GM12873 (cell line): ENCODE results near the gene PRDM16.

Experiments used
- CTCF ChIP-seq: IDR thresholded peaks from 2 replicates; pipeline ENCODE4 v1.5.1; 2012; ENCODE audit warnings: low read depth, mild to moderate bottlenecking, moderate library complexity, low read length, control low read depth; ENCODE audit not compliant: insufficient read depth; ENCODE audit errors: missing control alignments

PRDM16 gene

GRCh38 chr1:3379934-3380333, 310.9 kb downstream of the PRDM16 start:
- TF ChIP-seq CTCF = no peak

GRCh38 chr1:3380469-3380868, 311.5 kb downstream of the PRDM16 start:
- no peak for TF ChIP-seq CTCF

GRCh38 chr1:3381901-3382300, 312.9 kb downstream of the PRDM16 start:
- no peak for TF ChIP-seq CTCF

GRCh38 chr1:3382326-3383057, 313.5 kb downstream of the PRDM16 start:
- TF ChIP-seq CTCF = no peak

GRCh38 chr1:3383679-3384078, 314.7 kb downstream of the PRDM16 start:
- TF ChIP-seq CTCF = no peak

GRCh38 chr1:3384407-3384806, 315.4 kb downstream of the PRDM16 start:
- TF ChIP-seq CTCF = no peak

GRCh38 chr1:3386205-3387002, 317.4 kb downstream of the PRDM16 start:
- no peak for TF ChIP-seq CTCF
